ENCODE data around the gene FRY. TPM values are rescaled to one million over a fixed set of nuclear protein-coding genes. Genes with fewer than 3 reads are reported as not detected.

The FRY gene
- total RNA-seq, 1 donor from 2014 or later: 0.52 TPM

DNA sequence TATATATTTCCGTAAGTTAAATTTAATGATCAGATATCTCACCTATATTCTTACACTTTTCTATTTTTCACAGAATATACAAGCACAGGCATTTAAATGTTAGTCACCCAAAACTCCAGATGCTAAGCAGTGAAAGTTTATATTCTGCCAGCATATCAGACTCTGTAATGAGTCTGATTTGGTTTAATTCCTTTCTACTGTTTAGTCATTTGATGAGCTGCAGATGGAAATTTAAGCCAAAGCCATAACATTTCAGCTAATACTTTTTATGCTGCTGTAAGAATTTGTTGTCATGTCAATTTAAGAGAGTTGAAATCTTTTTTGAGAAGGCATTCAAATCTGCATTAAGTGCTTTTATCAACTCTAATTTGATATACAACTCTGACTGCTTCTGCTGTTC is 8.0 kb downstream of the FRY start:
- no peak for DNase-seq (ENCODE audit: low read depth)
- H3K4me3 ChIP-seq (ENCODE audit: low read depth, low read length): no peak overlapping the region
- no peak for TF ChIP-seq CTCF (conservative IDR thresholded peaks at IDR 0.05; ENCODE audit: low read depth, low read length)

DNA sequence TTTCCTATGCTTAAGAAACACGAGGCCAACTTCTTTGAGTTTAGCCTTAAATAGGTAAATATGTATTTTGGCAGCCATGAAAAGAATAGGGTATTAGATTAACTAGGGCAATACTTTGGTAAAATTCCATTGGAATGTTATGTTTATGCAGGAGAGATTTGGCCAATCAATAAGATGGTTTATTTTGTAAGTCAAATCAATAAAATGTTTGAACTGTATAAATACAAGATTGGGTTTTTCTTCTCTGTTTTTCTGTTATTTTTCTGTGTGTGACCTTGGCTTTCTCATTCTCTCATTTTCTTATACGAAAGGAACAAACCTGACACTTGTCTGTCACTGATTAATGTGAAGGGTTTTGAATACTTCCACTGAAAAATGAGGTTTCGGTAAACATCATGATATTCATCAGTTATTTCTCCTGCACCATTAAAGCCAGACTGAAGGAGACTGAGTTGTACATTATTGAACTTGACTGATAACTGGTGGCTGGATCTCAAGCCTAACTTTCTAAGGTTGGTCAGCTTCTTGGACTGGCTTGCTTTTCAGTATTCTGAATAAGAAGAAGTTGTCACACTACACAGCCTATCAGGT is 8.6 kb downstream of the FRY start:
- DNase-seq (ENCODE audit: low read depth): no peak
- H3K4me3 ChIP-seq (ENCODE audit: low read depth, low read length): no peak overlapping the region
- TF ChIP-seq CTCF (conservative IDR thresholded peaks at IDR 0.05; ENCODE audit: low read depth, low read length): no peak

GRCh38 chr13:32040689-32041088 is 9.1 kb downstream of the FRY start:
- no peak overlapping the region for H3K4me3 ChIP-seq (ENCODE audit: low read depth, low read length)
- no peak for TF ChIP-seq CTCF (conservative IDR thresholded peaks at IDR 0.05; ENCODE audit: low read depth, low read length)
- no peak for DNase-seq (ENCODE audit: low read depth)

GRCh38 chr13:32041429-32041828 is 9.9 kb downstream of the FRY start:
- DNase-seq (ENCODE audit: low read depth): no peak
- H3K4me3 ChIP-seq (ENCODE audit: low read depth, low read length): no peak overlapping the region
- no peak for TF ChIP-seq CTCF (conservative IDR thresholded peaks at IDR 0.05; ENCODE audit: low read depth, low read length)

- no peak for TF ChIP-seq CTCF (conservative IDR thresholded peaks at IDR 0.05; ENCODE audit: low read depth, low read length)
- no peak for DNase-seq (ENCODE audit: low read depth)
- no peak overlapping the region for H3K4me3 ChIP-seq (ENCODE audit: low read depth, low read length)
These were observed 11.0 kb downstream of the FRY start for GRCh38 chr13:32042551-32042950.

DNA sequence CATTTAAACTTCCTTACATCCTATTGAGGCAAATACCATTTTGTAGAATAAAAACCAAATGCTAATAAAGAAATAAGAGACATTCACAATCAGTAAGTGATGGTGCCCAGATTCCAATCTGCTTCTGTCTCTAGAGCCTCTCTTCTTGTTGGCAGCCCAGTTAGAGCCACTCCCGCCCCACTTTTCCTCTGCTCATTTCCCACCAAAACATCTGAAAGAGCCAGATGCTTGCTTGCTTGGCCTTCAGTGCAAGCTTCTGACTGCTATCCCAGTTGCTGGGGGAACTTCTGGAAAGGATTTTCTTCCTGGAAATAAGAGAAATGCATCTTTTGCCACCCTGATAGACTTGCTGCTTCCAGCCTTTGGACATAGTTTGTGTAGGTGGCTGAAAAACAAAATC is 12.9 kb downstream of the FRY start:
- no peak for TF ChIP-seq CTCF (conservative IDR thresholded peaks at IDR 0.05; ENCODE audit: low read depth, low read length)
- no peak for DNase-seq (ENCODE audit: low read depth)
- no peak overlapping the region for H3K4me3 ChIP-seq (ENCODE audit: low read depth, low read length)

- TF ChIP-seq CTCF (conservative IDR thresholded peaks at IDR 0.05; ENCODE audit: low read depth, low read length): no peak
- no peak overlapping the region for H3K4me3 ChIP-seq (ENCODE audit: low read depth, low read length)
- no peak for DNase-seq (ENCODE audit: low read depth)
These were observed 14.0 kb downstream of the FRY start for GRCh38 chr13:32045537-32045936.

Data from epithelial cell of proximal tubule (primary cell).